Measurements from ENCODE around the gene VPS37B.

DNA sequence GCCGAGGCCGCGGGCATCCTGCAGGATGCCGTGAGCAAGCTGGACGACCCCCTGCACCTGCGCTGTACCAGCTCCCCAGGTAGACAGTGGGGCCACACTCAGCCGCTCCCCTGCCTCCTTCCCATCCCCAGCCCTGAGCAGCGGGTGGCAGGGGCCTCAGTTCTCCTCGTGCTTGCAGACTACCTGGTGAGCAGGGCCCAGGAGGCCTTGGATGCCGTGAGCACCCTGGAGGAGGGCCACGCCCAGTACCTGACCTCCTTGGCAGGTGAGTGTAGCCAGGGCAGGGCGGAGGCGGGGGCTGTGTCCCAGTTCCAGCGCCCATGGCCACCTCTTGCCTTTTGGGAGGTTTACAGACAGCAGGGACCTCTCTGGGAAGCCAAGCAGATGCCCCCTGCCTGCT is 37.8 kb downstream of the VPS37B start:
- TF ChIP-seq, protein P1, sequence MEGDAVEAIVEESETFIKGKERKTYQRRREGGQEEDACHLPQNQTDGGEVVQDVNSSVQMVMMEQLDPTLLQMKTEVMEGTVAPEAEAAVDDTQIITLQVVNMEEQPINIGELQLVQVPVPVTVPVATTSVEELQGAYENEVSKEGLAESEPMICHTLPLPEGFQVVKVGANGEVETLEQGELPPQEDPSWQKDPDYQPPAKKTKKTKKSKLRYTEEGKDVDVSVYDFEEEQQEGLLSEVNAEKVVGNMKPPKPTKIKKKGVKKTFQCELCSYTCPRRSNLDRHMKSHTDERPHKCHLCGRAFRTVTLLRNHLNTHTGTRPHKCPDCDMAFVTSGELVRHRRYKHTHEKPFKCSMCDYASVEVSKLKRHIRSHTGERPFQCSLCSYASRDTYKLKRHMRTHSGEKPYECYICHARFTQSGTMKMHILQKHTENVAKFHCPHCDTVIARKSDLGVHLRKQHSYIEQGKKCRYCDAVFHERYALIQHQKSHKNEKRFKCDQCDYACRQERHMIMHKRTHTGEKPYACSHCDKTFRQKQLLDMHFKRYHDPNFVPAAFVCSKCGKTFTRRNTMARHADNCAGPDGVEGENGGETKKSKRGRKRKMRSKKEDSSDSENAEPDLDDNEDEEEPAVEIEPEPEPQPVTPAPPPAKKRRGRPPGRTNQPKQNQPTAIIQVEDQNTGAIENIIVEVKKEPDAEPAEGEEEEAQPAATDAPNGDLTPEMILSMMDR (IDR thresholded peaks at IDR 0.05), result no peak
- TF ChIP-seq POLR2A (IDR thresholded peaks at IDR 0.05) (no peak), POLR2AphosphoS5 (IDR thresholded peaks at IDR 0.05) (no peak)

Data from breast epithelium (tissue), 3 donors.